NCI-H748 (cell line): Measurements from ENCODE around the gene DENND1A.

Experiments
- DNase-seq: peaks from one replicate; lab custom pipeline; 2025; ENCODE audit not compliant: unreplicated experiment; lab: John Stamatoyannopoulos, UW

Gene DENND1A

GRCh38 chr9:123775289-123776284 lies 154.3 kb downstream of the DENND1A start:
- no peak for DNase-seq

- DNase-seq = no peak
Observed at GRCh38 chr9:123773783-123774182, 156.1 kb downstream of the DENND1A start.

- no peak for DNase-seq
Observed at GRCh38 chr9:123772967-123773366, 157.0 kb downstream of the DENND1A start.

- DNase-seq = no peak
Observed at GRCh38 chr9:123772374-123772773, 157.6 kb downstream of the DENND1A start.

GRCh38 chr9:123771690-123772089 lies 158.2 kb downstream of the DENND1A start:
- no peak for DNase-seq

GRCh38 chr9:123769719-123770118 lies 160.2 kb downstream of the DENND1A start:
- DNase-seq = no peak

- DNase-seq = no peak
Observed at GRCh38 chr9:123763910-123764588, 165.9 kb downstream of the DENND1A start.

GRCh38 chr9:123761905-123762605 lies 167.9 kb downstream of the DENND1A start:
- DNase-seq = no peak

- no peak for DNase-seq
Observed at GRCh38 chr9:123757960-123758359, 172.0 kb downstream of the DENND1A start.

- no peak for DNase-seq
Observed at GRCh38 chr9:123757547-123757946, 172.4 kb downstream of the DENND1A start.

GRCh38 chr9:123756484-123757106 lies 173.3 kb downstream of the DENND1A start:
- no peak for DNase-seq

GRCh38 chr9:123753669-123754258 lies 176.2 kb downstream of the DENND1A start:
- no peak for DNase-seq

- no peak for DNase-seq
Observed at GRCh38 chr9:123753016-123753415, 176.9 kb downstream of the DENND1A start.

- DNase-seq = no peak
Observed at GRCh38 chr9:123749580-123750202, 180.2 kb downstream of the DENND1A start.

GRCh38 chr9:123746765-123747164 lies 183.2 kb downstream of the DENND1A start:
- DNase-seq = no peak

- no peak for DNase-seq
Observed at GRCh38 chr9:123745933-123746332, 184.0 kb downstream of the DENND1A start.

GRCh38 chr9:123745451-123745850 lies 184.5 kb downstream of the DENND1A start:
- no peak for DNase-seq

- DNase-seq = no peak
Observed at GRCh38 chr9:123743737-123744136, 186.2 kb downstream of the DENND1A start.

- DNase-seq = no peak
Observed at GRCh38 chr9:123742009-123742767, 187.7 kb downstream of the DENND1A start.
